Mononuclear cell (primary cell): ENCODE measurements around the gene C17orf75. TPM values are rescaled to one million over a fixed set of nuclear protein-coding genes. Genes with fewer than 3 reads are reported as not detected.
"Not testable (repeated sequence)": the region's sequence is repeated elsewhere in the genome, so short reads cannot be mapped to it uniquely, and the experiment has no call there.

ENCODE experiments used
- H3K27me3 ChIP-seq: 2 replicates; pipeline ENCODE4 v1.6.0; 2011; ENCODE audit warnings: low read length, control low read depth; ENCODE audit not compliant: insufficient read depth
- H3K4me1 ChIP-seq: 2 replicates; pipeline ENCODE4 v1.5.1; 2011; ENCODE audit warnings: mild to moderate bottlenecking, low read length, control low read depth; ENCODE audit not compliant: insufficient read depth
- H3K4me3 ChIP-seq: 2 replicates; pipeline ENCODE4 v1.5.1; 2011; ENCODE audit warnings: mild to moderate bottlenecking, low read length, moderate library complexity
- H3K9me3 ChIP-seq: 2 replicates; pipeline ENCODE4 v1.5.1; 2011; ENCODE audit warnings: low read depth, mild to moderate bottlenecking, control low read depth, low read length
- total RNA-seq: library from RNA; depleted of rRNA; stranded (reverse); fragments of >200 nt; gene quantifications from one replicate; pipeline ENCODE4 v1.2.3, GENCODE V29; 2012

Gene C17orf75
- total RNA-seq, 1 donor = 5.8 TPM

DNA sequence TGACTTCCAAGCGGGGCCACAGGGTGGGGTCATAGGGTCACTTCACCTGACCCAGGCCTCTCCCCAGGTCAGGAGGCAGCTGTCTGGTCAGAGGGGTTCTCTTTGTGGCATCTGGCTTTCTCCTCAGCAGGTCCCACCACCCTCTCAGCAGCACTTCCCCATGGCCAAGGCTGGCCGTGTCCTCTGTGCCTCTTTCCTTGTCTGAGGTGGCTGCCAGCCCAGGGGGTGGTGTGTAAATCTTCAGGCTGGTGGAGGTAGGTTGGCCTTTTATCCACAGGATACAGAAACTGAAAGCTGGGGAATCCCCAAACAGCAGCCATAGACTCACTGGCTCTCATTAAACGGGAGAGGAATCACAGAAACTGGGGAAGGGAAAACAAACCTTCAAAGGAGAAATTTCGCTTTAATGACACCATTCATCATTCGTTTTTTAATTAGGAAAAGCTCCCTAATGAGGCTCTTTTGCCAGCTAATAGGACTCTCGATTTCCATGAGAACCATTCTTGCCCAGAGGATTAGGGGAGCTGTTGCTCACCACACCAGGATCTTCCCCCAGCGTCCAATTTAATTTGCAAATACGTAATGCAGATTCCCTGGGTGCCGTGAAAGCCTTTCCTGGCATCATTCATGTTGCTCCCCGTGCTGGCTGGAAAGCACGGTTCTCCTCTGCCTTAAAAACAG is 18.0 kb downstream of the C17orf75 start:
- H3K4me1 ChIP-seq = peaks cover 17% of the 10 kb centered on the region
- H3K27me3 ChIP-seq = no peaks in the 10 kb centered on the region
- H3K4me3 ChIP-seq = no peak overlapping the region
- H3K9me3 ChIP-seq = no peaks in the 10 kb centered on the region

GRCh38 chr17:32323046-32323445 is 18.9 kb downstream of the C17orf75 start:
- no peak overlapping the region for H3K4me3 ChIP-seq
- no peaks in the 10 kb centered on the region for H3K9me3 ChIP-seq
- H3K27me3 ChIP-seq = no peaks in the 10 kb centered on the region
- H3K4me1 ChIP-seq = peaks cover 22% of the 10 kb centered on the region

DNA sequence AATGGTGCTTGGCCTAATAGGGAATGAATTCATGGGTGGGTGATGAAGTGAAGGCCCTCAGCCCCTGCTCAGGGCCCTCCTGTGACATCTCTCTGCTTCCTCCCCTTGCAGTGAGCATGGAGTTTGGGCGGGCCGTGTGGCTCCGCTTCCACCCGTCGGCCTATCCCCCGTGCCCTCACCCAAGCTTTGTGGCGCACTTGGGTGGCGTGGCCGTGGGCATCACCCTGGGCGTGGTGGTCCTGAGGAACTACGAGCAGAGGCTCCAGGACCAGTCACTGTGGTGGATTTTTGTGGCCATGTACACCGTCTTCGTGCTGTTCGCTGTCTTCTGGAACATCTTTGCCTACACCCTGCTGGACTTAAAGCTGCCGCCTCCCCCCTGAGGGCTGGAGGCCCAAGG is 21.1 kb downstream of the C17orf75 start:
- Histone ChIP-seq H3K9me3 (no peaks in the 10 kb centered on the region), H3K27me3 (no peaks in the 10 kb centered on the region), H3K4me3 (no peak overlapping the region), H3K4me1 (peaks cover 22% of the 10 kb centered on the region)

GRCh38 chr17:32320080-32320479 is 21.9 kb downstream of the C17orf75 start:
- H3K27me3 ChIP-seq, H3K9me3 ChIP-seq, H3K4me3 ChIP-seq: not testable (repeated sequence)
- peaks cover 22% of the 10 kb centered on the region for H3K4me1 ChIP-seq

GRCh38 chr17:32319548-32319905 is 22.4 kb downstream of the C17orf75 start:
- peaks cover 22% of the 10 kb centered on the region for H3K4me1 ChIP-seq
- peak overlapping the region; percentile 22 for H3K4me3 ChIP-seq
- no peaks in the 10 kb centered on the region for H3K9me3 ChIP-seq
- H3K27me3 ChIP-seq = no peaks in the 10 kb centered on the region

DNA sequence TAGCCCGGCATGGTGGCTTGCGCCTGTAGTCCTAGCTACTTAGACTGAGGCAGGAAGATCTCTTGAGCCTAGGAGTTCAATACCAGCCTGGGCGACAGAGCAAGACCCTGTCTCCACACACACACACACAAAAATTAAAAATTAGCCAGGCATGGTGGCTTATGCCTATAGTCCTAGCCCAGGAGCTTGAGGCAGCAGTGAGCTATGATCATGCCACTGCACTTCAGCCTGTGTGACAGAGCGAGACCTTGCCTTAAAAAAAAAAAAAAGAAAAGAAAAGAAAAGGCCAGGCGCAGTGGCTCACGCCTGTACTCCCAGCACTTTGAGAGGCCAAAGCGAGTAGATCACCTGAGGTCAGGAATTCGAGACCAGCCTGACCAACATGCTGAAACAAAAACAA is 23.9 kb downstream of the C17orf75 start:
- no peaks in the 10 kb centered on the region for H3K27me3 ChIP-seq
- H3K9me3 ChIP-seq = no peaks in the 10 kb centered on the region
- peaks cover 9% of the 10 kb centered on the region for H3K4me1 ChIP-seq
- no peak overlapping the region for H3K4me3 ChIP-seq

DNA sequence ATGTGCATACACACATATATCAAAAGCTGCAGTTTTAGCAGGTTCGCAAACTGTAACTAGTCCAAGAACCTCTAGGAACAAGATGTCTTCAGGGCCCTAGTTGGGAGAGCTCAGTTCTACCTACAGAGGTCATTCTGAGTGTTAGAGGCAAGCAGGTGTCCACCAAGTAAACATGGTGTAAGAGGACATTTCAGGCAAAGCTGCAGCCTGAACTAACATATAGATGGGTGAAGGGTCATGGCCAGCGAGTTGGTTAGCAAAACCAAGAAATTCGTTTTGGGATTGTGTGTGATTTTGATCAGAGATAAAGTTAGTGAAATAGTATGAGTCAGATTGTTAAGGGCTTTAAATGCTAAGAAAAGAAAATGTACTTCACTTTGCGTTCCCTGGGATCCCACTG is 24.6 kb downstream of the C17orf75 start:
- no peak overlapping the region for H3K4me3 ChIP-seq
- peaks cover 9% of the 10 kb centered on the region for H3K4me1 ChIP-seq
- H3K9me3 ChIP-seq = no peaks in the 10 kb centered on the region

DNA sequence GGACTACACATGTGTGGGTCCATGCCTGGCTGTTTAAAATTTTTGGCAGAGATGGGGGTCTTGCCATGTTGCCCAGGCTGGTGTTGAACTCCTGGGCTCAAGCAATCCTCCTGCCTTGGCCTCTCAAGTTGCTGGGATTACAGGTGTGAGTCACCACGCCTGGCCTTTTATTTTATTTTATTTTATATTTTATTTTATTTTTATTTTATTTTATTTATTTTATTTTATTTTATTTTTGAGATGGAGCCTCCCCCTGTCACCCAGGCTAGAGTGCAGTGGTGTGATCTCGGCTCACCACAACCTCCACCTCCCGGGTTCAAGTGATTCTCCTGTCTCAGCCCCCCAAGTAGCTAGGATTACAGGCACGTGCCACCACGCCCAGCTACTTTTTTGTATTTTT is 25.3 kb downstream of the C17orf75 start:
- H3K4me3 ChIP-seq = not testable (repeated sequence)

More for the DNA sequence above, 24.6 kb downstream of the C17orf75 start:
- no peaks in the 10 kb centered on the region for H3K27me3 ChIP-seq

GRCh38 chr17:32315171-32315570 is 26.8 kb downstream of the C17orf75 start:
- no peaks in the 10 kb centered on the region for H3K27me3 ChIP-seq
- peaks cover 9% of the 10 kb centered on the region for H3K4me1 ChIP-seq
- H3K4me3 ChIP-seq = no peak overlapping the region
- H3K9me3 ChIP-seq = no peaks in the 10 kb centered on the region

More for the DNA sequence above, 25.3 kb downstream of the C17orf75 start:
- H3K27me3 ChIP-seq, H3K4me1 ChIP-seq, H3K9me3 ChIP-seq: not testable (repeated sequence)

GRCh38 chr17:32314636-32315035 is 27.3 kb downstream of the C17orf75 start:
- Histone ChIP-seq H3K4me1 (peaks cover 8% of the 10 kb centered on the region), H3K27me3 (no peaks in the 10 kb centered on the region), H3K4me3 (no peak overlapping the region)

GRCh38 chr17:32311028-32311536 is 30.9 kb downstream of the C17orf75 start:
- Histone ChIP-seq H3K4me1 (no peaks in the 10 kb centered on the region), H3K27me3 (no peaks in the 10 kb centered on the region), H3K9me3 (no peaks in the 10 kb centered on the region), H3K4me3 (no peak overlapping the region)

More at GRCh38 chr17:32314636-32315035, 27.3 kb downstream of the C17orf75 start:
- no peaks in the 10 kb centered on the region for H3K9me3 ChIP-seq

GRCh38 chr17:32307658-32308057 is 34.3 kb downstream of the C17orf75 start:
- H3K4me1 ChIP-seq = no peaks in the 10 kb centered on the region
- H3K9me3 ChIP-seq = no peaks in the 10 kb centered on the region
- H3K27me3 ChIP-seq = no peaks in the 10 kb centered on the region
- no peak overlapping the region for H3K4me3 ChIP-seq

DNA sequence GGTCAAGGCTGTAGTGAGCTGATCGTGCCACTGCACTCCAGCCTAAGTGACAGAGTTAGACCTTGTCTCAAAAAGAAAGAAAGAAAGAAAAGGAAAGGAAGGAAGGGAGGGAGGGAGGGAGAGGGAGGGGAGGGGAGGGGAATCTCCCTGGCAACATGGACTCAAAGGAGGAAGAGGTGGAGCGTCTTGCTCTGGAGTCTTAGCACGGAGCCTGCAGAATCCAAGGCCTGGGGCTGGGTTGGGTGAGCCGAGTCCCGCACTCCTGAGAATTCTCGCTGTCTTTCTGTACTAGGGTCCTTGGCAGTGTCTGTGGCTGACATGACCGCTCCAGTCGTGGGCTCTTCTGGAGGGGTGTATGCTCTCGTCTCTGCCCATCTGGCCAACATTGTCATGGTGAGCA is 36.9 kb downstream of the C17orf75 start:
- Histone ChIP-seq H3K27me3 (no peaks in the 10 kb centered on the region), H3K4me1 (no peaks in the 10 kb centered on the region), H3K9me3 (no peaks in the 10 kb centered on the region), H3K4me3 (no peak overlapping the region)

- Histone ChIP-seq H3K4me1 (no peaks in the 10 kb centered on the region), H3K9me3 (no peaks in the 10 kb centered on the region), H3K27me3 (no peaks in the 10 kb centered on the region), H3K4me3 (no peak overlapping the region)
These were observed 38.1 kb downstream of the C17orf75 start for GRCh38 chr17:32303781-32304288.

DNA sequence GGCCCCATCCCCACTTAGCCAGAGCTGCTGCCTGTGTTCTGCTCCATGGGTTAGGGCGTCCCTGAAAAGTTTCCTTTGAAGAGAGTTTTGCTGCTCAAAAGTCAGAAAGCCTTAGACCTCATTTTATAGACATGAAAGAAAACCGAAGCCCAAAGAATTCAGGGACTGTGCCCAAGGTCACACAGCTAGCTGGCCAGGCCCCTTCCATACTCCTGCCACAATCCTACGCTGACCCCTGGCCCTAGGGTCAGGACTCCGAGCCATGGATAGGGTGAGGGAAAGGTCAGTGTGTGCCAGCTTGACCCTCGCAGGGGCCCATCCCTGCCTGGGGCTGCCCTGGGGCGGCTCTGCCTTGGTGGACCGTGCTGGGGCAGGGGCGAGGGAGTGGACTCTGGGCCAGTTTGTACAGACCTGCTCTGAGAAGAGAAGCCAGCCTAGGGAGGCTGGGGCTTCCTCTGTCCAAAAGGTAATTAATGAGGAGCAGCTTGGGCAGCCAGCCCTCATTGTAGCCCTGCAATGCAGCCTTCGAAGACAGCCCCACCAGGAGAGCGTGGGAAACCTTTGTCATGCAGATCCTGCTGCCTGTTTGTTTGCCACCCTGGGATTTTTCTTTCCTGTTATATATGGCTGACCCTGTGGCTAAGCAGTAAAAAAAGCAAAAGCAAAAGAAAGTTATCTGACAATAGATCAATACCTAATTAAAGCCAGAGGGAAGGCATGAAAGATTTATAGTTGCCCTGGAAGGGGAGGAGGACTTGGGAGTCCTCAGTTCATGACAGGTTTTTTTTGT is 38.9 kb downstream of the C17orf75 start:
- H3K27me3 ChIP-seq = no peaks in the 10 kb centered on the region
- H3K4me1 ChIP-seq = no peaks in the 10 kb centered on the region
- no peaks in the 10 kb centered on the region for H3K9me3 ChIP-seq
- H3K4me3 ChIP-seq = no peak overlapping the region
